ENCODE results near the gene MMP3.

The MMP3 gene

GRCh38 chr11:102813484-102813883 is 29.9 kb downstream of the MMP3 start:
- H3K4me3 ChIP-seq (ENCODE audit: insufficient read depth, low read depth, low read length) = no peak overlapping the region
- no peaks in the 10 kb centered on the region for H3K9me3 ChIP-seq (ENCODE audit: control insufficient read depth, low read length)
- 91 to 98% methylated on average over 1 of the region's 1 CpG for WGBS, 2 experiments
- no peaks in the 10 kb centered on the region for H3K27me3 ChIP-seq (ENCODE audit: control insufficient read depth, insufficient read depth, low read length, poor library complexity, severe bottlenecking)
- H3K4me1 ChIP-seq (ENCODE audit: control insufficient read depth, insufficient read depth, low read length) = no peaks in the 10 kb centered on the region
- no peak overlapping the region for H3K27ac ChIP-seq (ENCODE audit: insufficient read depth, low read depth, low read length, poor library complexity, severe bottlenecking)
- H3K36me3 ChIP-seq (ENCODE audit: control insufficient read depth, insufficient read depth, low read length) = no peaks in the 10 kb centered on the region

- Histone ChIP-seq H3K27ac (ENCODE audit: insufficient read depth, low read depth, low read length, poor library complexity, severe bottlenecking) (no peak overlapping the region), H3K4me3 (ENCODE audit: insufficient read depth, low read depth, low read length) (no peak overlapping the region), H3K9me3 (ENCODE audit: control insufficient read depth, low read length) (no peaks in the 10 kb centered on the region), H3K27me3 (ENCODE audit: control insufficient read depth, insufficient read depth, low read length, poor library complexity, severe bottlenecking) (no peaks in the 10 kb centered on the region), H3K4me1 (ENCODE audit: control insufficient read depth, insufficient read depth, low read length) (no peaks in the 10 kb centered on the region), H3K36me3 (ENCODE audit: control insufficient read depth, insufficient read depth, low read length) (no peaks in the 10 kb centered on the region)
- WGBS, 2 experiments = 94% methylated on average over 2 to 3 of the region's 3 CpGs
Observed at GRCh38 chr11:102812188-102812587, 31.2 kb downstream of the MMP3 start.

- H3K9me3 ChIP-seq (ENCODE audit: control insufficient read depth, low read length) = no peaks in the 10 kb centered on the region
- H3K36me3 ChIP-seq (ENCODE audit: control insufficient read depth, insufficient read depth, low read length) = no peaks in the 10 kb centered on the region
- H3K27me3 ChIP-seq (ENCODE audit: control insufficient read depth, insufficient read depth, low read length, poor library complexity, severe bottlenecking) = no peaks in the 10 kb centered on the region
- no peak overlapping the region for H3K27ac ChIP-seq (ENCODE audit: insufficient read depth, low read depth, low read length, poor library complexity, severe bottlenecking)
- H3K4me1 ChIP-seq (ENCODE audit: control insufficient read depth, insufficient read depth, low read length) = no peaks in the 10 kb centered on the region
- WGBS, 2 experiments = 38 to 41% methylated on average over 3 of the region's 3 CpGs
- H3K4me3 ChIP-seq (ENCODE audit: insufficient read depth, low read depth, low read length) = no peak overlapping the region
Observed at GRCh38 chr11:102810950-102811660, 32.3 kb downstream of the MMP3 start.

GRCh38 chr11:102809971-102810370 is 33.4 kb downstream of the MMP3 start:
- no peaks in the 10 kb centered on the region for H3K9me3 ChIP-seq (ENCODE audit: control insufficient read depth, low read length)
- no peak overlapping the region for H3K27ac ChIP-seq (ENCODE audit: insufficient read depth, low read depth, low read length, poor library complexity, severe bottlenecking)
- H3K4me1 ChIP-seq (ENCODE audit: control insufficient read depth, insufficient read depth, low read length) = no peaks in the 10 kb centered on the region
- no peaks in the 10 kb centered on the region for H3K36me3 ChIP-seq (ENCODE audit: control insufficient read depth, insufficient read depth, low read length)
- no peaks in the 10 kb centered on the region for H3K27me3 ChIP-seq (ENCODE audit: control insufficient read depth, insufficient read depth, low read length, poor library complexity, severe bottlenecking)
- H3K4me3 ChIP-seq (ENCODE audit: insufficient read depth, low read depth, low read length) = no peak overlapping the region
- 93 to 96% methylated on average over 2 of the region's 2 CpGs for WGBS, 2 experiments

GRCh38 chr11:102807921-102808320 is 35.5 kb downstream of the MMP3 start:
- Histone ChIP-seq H3K27ac (ENCODE audit: insufficient read depth, low read depth, low read length, poor library complexity, severe bottlenecking) (no peak overlapping the region), H3K4me1 (ENCODE audit: control insufficient read depth, insufficient read depth, low read length) (no peaks in the 10 kb centered on the region), H3K4me3 (ENCODE audit: insufficient read depth, low read depth, low read length) (no peak overlapping the region), H3K9me3 (ENCODE audit: control insufficient read depth, low read length) (no peaks in the 10 kb centered on the region), H3K27me3 (ENCODE audit: control insufficient read depth, insufficient read depth, low read length, poor library complexity, severe bottlenecking) (no peaks in the 10 kb centered on the region), H3K36me3 (ENCODE audit: control insufficient read depth, insufficient read depth, low read length) (no peaks in the 10 kb centered on the region)
- 67 to 74% methylated on average over 19 of the region's 19 CpGs for WGBS, 2 experiments

GRCh38 chr11:102806296-102806695 is 37.1 kb downstream of the MMP3 start:
- no peak overlapping the region for H3K4me3 ChIP-seq (ENCODE audit: insufficient read depth, low read depth, low read length)
- WGBS, 2 experiments = 88 to 89% methylated on average over 1 to 3 of the region's 3 CpGs
- H3K4me1 ChIP-seq (ENCODE audit: control insufficient read depth, insufficient read depth, low read length) = no peaks in the 10 kb centered on the region
- no peaks in the 10 kb centered on the region for H3K36me3 ChIP-seq (ENCODE audit: control insufficient read depth, insufficient read depth, low read length)
- no peaks in the 10 kb centered on the region for H3K9me3 ChIP-seq (ENCODE audit: control insufficient read depth, low read length)
- H3K27me3 ChIP-seq (ENCODE audit: control insufficient read depth, insufficient read depth, low read length, poor library complexity, severe bottlenecking) = no peaks in the 10 kb centered on the region
- H3K27ac ChIP-seq (ENCODE audit: insufficient read depth, low read depth, low read length, poor library complexity, severe bottlenecking) = no peak overlapping the region

- Histone ChIP-seq H3K4me3 (ENCODE audit: insufficient read depth, low read depth, low read length) (no peak overlapping the region), H3K9me3 (ENCODE audit: control insufficient read depth, low read length) (no peaks in the 10 kb centered on the region), H3K36me3 (ENCODE audit: control insufficient read depth, insufficient read depth, low read length) (no peaks in the 10 kb centered on the region), H3K27ac (ENCODE audit: insufficient read depth, low read depth, low read length, poor library complexity, severe bottlenecking) (no peak overlapping the region), H3K27me3 (ENCODE audit: control insufficient read depth, insufficient read depth, low read length, poor library complexity, severe bottlenecking) (no peaks in the 10 kb centered on the region), H3K4me1 (ENCODE audit: control insufficient read depth, insufficient read depth, low read length) (no peaks in the 10 kb centered on the region)
- 95 to 97% methylated on average over 2 of the region's 2 CpGs for WGBS, 2 experiments
Observed at GRCh38 chr11:102802341-102802740, 41.1 kb downstream of the MMP3 start.

GRCh38 chr11:102800767-102801166 is 42.6 kb downstream of the MMP3 start:
- H3K4me1 ChIP-seq (ENCODE audit: control insufficient read depth, insufficient read depth, low read length) = no peaks in the 10 kb centered on the region
- no peaks in the 10 kb centered on the region for H3K27me3 ChIP-seq (ENCODE audit: control insufficient read depth, insufficient read depth, low read length, poor library complexity, severe bottlenecking)
- H3K27ac ChIP-seq (ENCODE audit: insufficient read depth, low read depth, low read length, poor library complexity, severe bottlenecking) = no peak overlapping the region
- no peaks in the 10 kb centered on the region for H3K9me3 ChIP-seq (ENCODE audit: control insufficient read depth, low read length)
- 98% methylated on average over 4 of the region's 4 CpGs for WGBS, 2 experiments
- no peaks in the 10 kb centered on the region for H3K36me3 ChIP-seq (ENCODE audit: control insufficient read depth, insufficient read depth, low read length)
- no peak overlapping the region for H3K4me3 ChIP-seq (ENCODE audit: insufficient read depth, low read depth, low read length)

- no peaks in the 10 kb centered on the region for H3K27me3 ChIP-seq (ENCODE audit: control insufficient read depth, insufficient read depth, low read length, poor library complexity, severe bottlenecking)
- no peaks in the 10 kb centered on the region for H3K4me1 ChIP-seq (ENCODE audit: control insufficient read depth, insufficient read depth, low read length)
- H3K4me3 ChIP-seq (ENCODE audit: insufficient read depth, low read depth, low read length) = no peak overlapping the region
- WGBS, 2 experiments = 92 to 94% methylated on average over 5 to 6 of the region's 6 CpGs
- no peaks in the 10 kb centered on the region for H3K9me3 ChIP-seq (ENCODE audit: control insufficient read depth, low read length)
- no peaks in the 10 kb centered on the region for H3K36me3 ChIP-seq (ENCODE audit: control insufficient read depth, insufficient read depth, low read length)
- H3K27ac ChIP-seq (ENCODE audit: insufficient read depth, low read depth, low read length, poor library complexity, severe bottlenecking) = no peak overlapping the region
Observed at GRCh38 chr11:102799681-102800340, 43.6 kb downstream of the MMP3 start.

GRCh38 chr11:102798012-102798746 is 45.2 kb downstream of the MMP3 start, which contains the start of gene MMP1:
Gene MMP1, minus strand, starts transcription at chr11:102798160. Its CDS starts 68 bp downstream, at chr11:102798092.
- Histone ChIP-seq H3K36me3 (ENCODE audit: control insufficient read depth, insufficient read depth, low read length) (no peaks in the 10 kb centered on the region), H3K27me3 (ENCODE audit: control insufficient read depth, insufficient read depth, low read length, poor library complexity, severe bottlenecking) (no peaks in the 10 kb centered on the region), H3K9me3 (ENCODE audit: control insufficient read depth, low read length) (no peaks in the 10 kb centered on the region), H3K4me3 (ENCODE audit: insufficient read depth, low read depth, low read length) (no peak within 1 kb of the TSS), H3K27ac (ENCODE audit: insufficient read depth, low read depth, low read length, poor library complexity, severe bottlenecking) (no peak within 1 kb of the TSS), H3K4me1 (ENCODE audit: control insufficient read depth, insufficient read depth, low read length) (no peaks in the 10 kb centered on the region)
- 95 to 97% methylated on average over 7 of the region's 7 CpGs for WGBS, 2 experiments
